Measurements from ENCODE around the gene SPATA31D1. TPM values are rescaled to one million over a fixed set of nuclear protein-coding genes. Genes with fewer than 3 reads are reported as not detected.
"Not testable (repeated sequence)": the region's sequence is repeated elsewhere in the genome, so short reads cannot be mapped to it uniquely, and the experiment has no call there.

SPATA31D1 gene
- total RNA-seq (2014; rRNA removed; shearing (Covaris generic); ENCODE audit: low replicate concordance) = not detected in 2 replicates

GRCh38 chr9:81988472-81988871, at the start of gene SPATA31D1:
SPATA31D1 (plus strand) TSS chr9:81988772; CDS start chr9:81988819, 47 bp downstream.
- H3K4me3 ChIP-seq (ENCODE audit: low read length); H3K36me3 ChIP-seq (ENCODE audit: insufficient read depth, low read length); DNase-seq; H4K20me1 ChIP-seq (ENCODE audit: insufficient read depth, low read depth, low read length); H3K9me2 ChIP-seq (replicated peaks; ENCODE audit: insufficient read depth, low read length); H3K27me3 ChIP-seq (ENCODE audit: low read length); H2AFZ ChIP-seq (ENCODE audit: low read length); H3K79me2 ChIP-seq (ENCODE audit: low read length); H3K4me2 ChIP-seq (ENCODE audit: low read depth, low read length, poor library complexity, severe bottlenecking); H3K9ac ChIP-seq (ENCODE audit: low read length); H3K9me3 ChIP-seq (ENCODE audit: low read length); H3K27ac ChIP-seq (ENCODE audit: low read length); H3K4me1 ChIP-seq (ENCODE audit: low read length): not testable (repeated sequence)

GRCh38 chr9:81943393-81943792, 45.2 kb upstream of the SPATA31D1 start, which contains the start of gene SPATA31D3:
SPATA31D3 (plus strand) TSS chr9:81943500; CDS start chr9:81943586, 86 bp downstream.
- not testable (repeated sequence) for H3K9me2 ChIP-seq (replicated peaks; ENCODE audit: insufficient read depth, low read length); H3K9me3 ChIP-seq (ENCODE audit: low read length); H3K27ac ChIP-seq (ENCODE audit: low read length); H2AFZ ChIP-seq (ENCODE audit: low read length); H4K20me1 ChIP-seq (ENCODE audit: insufficient read depth, low read depth, low read length); DNase-seq; H3K4me3 ChIP-seq (ENCODE audit: low read length); H3K27me3 ChIP-seq (ENCODE audit: low read length); H3K79me2 ChIP-seq (ENCODE audit: low read length); H3K4me2 ChIP-seq (ENCODE audit: low read depth, low read length, poor library complexity, severe bottlenecking); H3K36me3 ChIP-seq (ENCODE audit: insufficient read depth, low read length); H3K4me1 ChIP-seq (ENCODE audit: low read length); H3K9ac ChIP-seq (ENCODE audit: low read length)

- H2AFZ ChIP-seq (ENCODE audit: low read length); H3K9me3 ChIP-seq (ENCODE audit: low read length); H3K9me2 ChIP-seq (replicated peaks; ENCODE audit: insufficient read depth, low read length); H3K4me1 ChIP-seq (ENCODE audit: low read length); H4K20me1 ChIP-seq (ENCODE audit: insufficient read depth, low read depth, low read length); DNase-seq; H3K79me2 ChIP-seq (ENCODE audit: low read length); H3K27ac ChIP-seq (ENCODE audit: low read length); H3K9ac ChIP-seq (ENCODE audit: low read length); H3K27me3 ChIP-seq (ENCODE audit: low read length); H3K4me3 ChIP-seq (ENCODE audit: low read length); H3K36me3 ChIP-seq (ENCODE audit: insufficient read depth, low read length); H3K4me2 ChIP-seq (ENCODE audit: low read depth, low read length, poor library complexity, severe bottlenecking): not testable (repeated sequence)
Observed at GRCh38 chr9:81948650-81949049, 39.9 kb upstream of the SPATA31D1 start.

GRCh38 chr9:81953096-81953495, 35.5 kb upstream of the SPATA31D1 start:
- H3K9me3 ChIP-seq (ENCODE audit: low read length) = peaks cover 14% of the 10 kb centered on the region
- H3K27me3 ChIP-seq (ENCODE audit: low read length) = no peaks in the 10 kb centered on the region
- H3K9ac ChIP-seq (ENCODE audit: low read length) = no peak overlapping the region
- no peaks in the 10 kb centered on the region for H4K20me1 ChIP-seq (ENCODE audit: insufficient read depth, low read depth, low read length)
- no peak overlapping the region for H2AFZ ChIP-seq (ENCODE audit: low read length)
- H3K27ac ChIP-seq (ENCODE audit: low read length) = no peak overlapping the region
- H3K4me3 ChIP-seq (ENCODE audit: low read length) = no peak overlapping the region
- H3K79me2 ChIP-seq (ENCODE audit: low read length) = no peaks in the 10 kb centered on the region
- H3K4me1 ChIP-seq (ENCODE audit: low read length) = no peaks in the 10 kb centered on the region
- no peak for DNase-seq
- no peaks in the 10 kb centered on the region for H3K36me3 ChIP-seq (ENCODE audit: insufficient read depth, low read length)
- H3K9me2 ChIP-seq (replicated peaks; ENCODE audit: insufficient read depth, low read length) = no peaks in the 10 kb centered on the region
- H3K4me2 ChIP-seq (ENCODE audit: low read depth, low read length, poor library complexity, severe bottlenecking) = no peak overlapping the region

- Histone ChIP-seq H3K27ac (ENCODE audit: low read length) (no peak overlapping the region), H3K79me2 (ENCODE audit: low read length) (no peaks in the 10 kb centered on the region), H3K9me2 (replicated peaks; ENCODE audit: insufficient read depth, low read length) (no peaks in the 10 kb centered on the region), H3K36me3 (ENCODE audit: insufficient read depth, low read length) (no peaks in the 10 kb centered on the region), H3K27me3 (ENCODE audit: low read length) (no peaks in the 10 kb centered on the region), H4K20me1 (ENCODE audit: insufficient read depth, low read depth, low read length) (no peaks in the 10 kb centered on the region), H2AFZ (ENCODE audit: low read length) (no peak overlapping the region), H3K4me1 (ENCODE audit: low read length) (no peaks in the 10 kb centered on the region), H3K4me2 (ENCODE audit: low read depth, low read length, poor library complexity, severe bottlenecking) (no peak overlapping the region), H3K4me3 (ENCODE audit: low read length) (no peak overlapping the region), H3K9ac (ENCODE audit: low read length) (no peak overlapping the region), H3K9me3 (ENCODE audit: low read length) (peaks cover 16% of the 10 kb centered on the region)
- DNase-seq = no peak
Observed at GRCh38 chr9:81955625-81956024, 32.9 kb upstream of the SPATA31D1 start.

- no peaks in the 10 kb centered on the region for H3K4me1 ChIP-seq (ENCODE audit: low read length)
- peaks cover 22% of the 10 kb centered on the region for H3K9me3 ChIP-seq (ENCODE audit: low read length)
- H2AFZ ChIP-seq (ENCODE audit: low read length) = no peak overlapping the region
- H3K79me2 ChIP-seq (ENCODE audit: low read length) = no peaks in the 10 kb centered on the region
- no peaks in the 10 kb centered on the region for H4K20me1 ChIP-seq (ENCODE audit: insufficient read depth, low read depth, low read length)
- H3K27ac ChIP-seq (ENCODE audit: low read length) = no peak overlapping the region
- H3K4me3 ChIP-seq (ENCODE audit: low read length) = no peak overlapping the region
- no peaks in the 10 kb centered on the region for H3K9me2 ChIP-seq (replicated peaks; ENCODE audit: insufficient read depth, low read length)
- no peak overlapping the region for H3K9ac ChIP-seq (ENCODE audit: low read length)
- H3K36me3 ChIP-seq (ENCODE audit: insufficient read depth, low read length) = no peaks in the 10 kb centered on the region
- H3K4me2 ChIP-seq (ENCODE audit: low read depth, low read length, poor library complexity, severe bottlenecking) = no peak overlapping the region
- no peaks in the 10 kb centered on the region for H3K27me3 ChIP-seq (ENCODE audit: low read length)
- no peak for DNase-seq
Observed at GRCh38 chr9:81964218-81965171, 24.1 kb upstream of the SPATA31D1 start.

GRCh38 chr9:81968026-81968425, 20.5 kb upstream of the SPATA31D1 start:
- peaks cover 39% of the 10 kb centered on the region for H3K9me3 ChIP-seq (ENCODE audit: low read length)
- H3K27ac ChIP-seq (ENCODE audit: low read length) = no peak overlapping the region
- no peaks in the 10 kb centered on the region for H4K20me1 ChIP-seq (ENCODE audit: insufficient read depth, low read depth, low read length)
- H3K4me2 ChIP-seq (ENCODE audit: low read depth, low read length, poor library complexity, severe bottlenecking) = no peak overlapping the region
- DNase-seq = no peak
- H3K27me3 ChIP-seq (ENCODE audit: low read length) = no peaks in the 10 kb centered on the region
- no peak overlapping the region for H3K9ac ChIP-seq (ENCODE audit: low read length)
- H3K9me2 ChIP-seq (replicated peaks; ENCODE audit: insufficient read depth, low read length) = no peaks in the 10 kb centered on the region
- no peaks in the 10 kb centered on the region for H3K79me2 ChIP-seq (ENCODE audit: low read length)
- no peak overlapping the region for H2AFZ ChIP-seq (ENCODE audit: low read length)
- H3K36me3 ChIP-seq (ENCODE audit: insufficient read depth, low read length) = no peaks in the 10 kb centered on the region
- no peak overlapping the region for H3K4me3 ChIP-seq (ENCODE audit: low read length)
- H3K4me1 ChIP-seq (ENCODE audit: low read length) = no peaks in the 10 kb centered on the region

- no peaks in the 10 kb centered on the region for H4K20me1 ChIP-seq (ENCODE audit: insufficient read depth, low read depth, low read length)
- H3K27me3 ChIP-seq (ENCODE audit: low read length) = no peaks in the 10 kb centered on the region
- no peak overlapping the region for H2AFZ ChIP-seq (ENCODE audit: low read length)
- H3K4me2 ChIP-seq (ENCODE audit: low read depth, low read length, poor library complexity, severe bottlenecking) = no peak overlapping the region
- no peaks in the 10 kb centered on the region for H3K36me3 ChIP-seq (ENCODE audit: insufficient read depth, low read length)
- no peak overlapping the region for H3K4me3 ChIP-seq (ENCODE audit: low read length)
- H3K4me1 ChIP-seq (ENCODE audit: low read length) = no peaks in the 10 kb centered on the region
- DNase-seq = no peak
- H3K9me2 ChIP-seq (replicated peaks; ENCODE audit: insufficient read depth, low read length) = no peaks in the 10 kb centered on the region
- no peaks in the 10 kb centered on the region for H3K79me2 ChIP-seq (ENCODE audit: low read length)
- H3K9ac ChIP-seq (ENCODE audit: low read length) = no peak overlapping the region
- H3K9me3 ChIP-seq (ENCODE audit: low read length) = peaks cover 39% of the 10 kb centered on the region
- no peak overlapping the region for H3K27ac ChIP-seq (ENCODE audit: low read length)
Observed at GRCh38 chr9:81969971-81970370, 18.6 kb upstream of the SPATA31D1 start.
